Prostate gland (tissue), 2 donors: ENCODE results near the gene TSPAN31. TPM values are rescaled to one million over a fixed set of nuclear protein-coding genes. Genes with fewer than 3 reads are reported as not detected.
A peak's percentile ranks its signal among the peaks of the same experiment; 100 is the strongest.

Source experiments
- DNase-seq: peaks from one replicate; pipeline ENCODE4 v3.0.0-alpha.2; 2019; ENCODE audit warnings: low spot score
- H3K27ac ChIP-seq, 2 donors: fragments of 200-600 bp; sonication (generic); 2 replicates each; pipeline ENCODE4 v1.5.1; 2017 to 2019
- H3K27me3 ChIP-seq: fragments of 200-600 bp; sonication (generic); replicated peaks from 2 replicates; pipeline ENCODE4 v1.5.1; 2019; ENCODE audit not compliant: insufficient read depth
- H3K36me3 ChIP-seq, 2 donors: fragments of 200-600 bp; sonication (generic); 1 replicate in 1 of 2; 2 replicates in 1 of 2; pipeline versions ENCODE4 v1.5.1 to v1.8.1; 2017 to 2019
- H3K4me1 ChIP-seq: fragments of 200-600 bp; sonication (generic); replicated peaks from 2 replicates; pipeline ENCODE4 v1.5.1; 2019
- H3K4me3 ChIP-seq, 2 donors: fragments of 200-600 bp; sonication (generic); 2 replicates each; pipeline ENCODE4 v1.5.1; 2017 to 2019
- H3K9me3 ChIP-seq: fragments of 200-600 bp; sonication (generic); 2 replicates; pipeline ENCODE4 v1.5.1; 2017
- CTCF ChIP-seq, 4 experiments: fragments of 200-600 bp in 2 of 4; fragments of 450-650 bp in 2 of 4; sonication (generic) in 2 of 4; IDR thresholded peaks; 1 replicate in 3 of 4; 2 replicates in 1 of 4; pipeline ENCODE4 v1.5.1; 2016 to 2019; ENCODE audit warnings: antibody characterized with exemption in 4 of 4, mild to moderate bottlenecking in 2 of 4, moderate library complexity in 2 of 4
- POLR2A ChIP-seq: fragments of 450-650 bp; IDR thresholded peaks from one replicate; pipeline ENCODE4 v1.6.1; 2016; ENCODE audit warnings: antibody characterized with exemption, mild to moderate bottlenecking
- POLR2AphosphoS5 ChIP-seq: sonication (generic); formaldehyde crosslinking; IDR thresholded peaks from one replicate; pipeline ENCODE4 v1.6.1; 2017; ENCODE audit warnings: antibody characterized with exemption
- WGBS: methylation state at CpG from one replicate; pipeline ENCODE4 v1.1.5; 2018; 5-methylcytosine and 5-hydroxymethylcytosine counted together
- intact Hi-C: fragments of 100-400 bp; cut with DNase I; formaldehyde crosslinking; loops from one replicate; pipeline ENCODE4 v1.14.2; 2022
- total RNA-seq, 2 donors: library from RNA; depleted of rRNA; stranded (reverse); fragments of >200 nt; gene quantifications; one replicate each; pipeline ENCODE4 v1.1.0, GENCODE V29; 2016

Gene TSPAN31
- total RNA-seq, 2 donors from 2014 or later: 40.4 to 127 TPM

- H3K4me3 ChIP-seq: peak overlapping the region; percentile 42 to 51
- H3K9me3 ChIP-seq: no peaks in the 10 kb centered on the region
- peak overlapping the region; percentile 32 to 51 for H3K27ac ChIP-seq
- WGBS: 13% methylated on average over 53 of the region's 79 CpGs
- H3K27me3 ChIP-seq: no peaks in the 10 kb centered on the region
- no peaks in the 10 kb centered on the region for H3K4me1 ChIP-seq
- intact Hi-C loops: no loop called here
- TF ChIP-seq CTCF (IDR thresholded peaks at IDR 0.05) (peak; percentile 24 to 72 (median 56)), POLR2A (no peak)
- peaks cover 0 to under 1% of the 10 kb centered on the region in 2 donors for H3K36me3 ChIP-seq
- DNase-seq: peak; percentile 73
Observed at GRCh38 chr12:57726151-57726883, 18.5 kb upstream of the TSPAN31 start.

- intact Hi-C loops: no loop called here
- Histone ChIP-seq H3K4me1 (no peaks in the 10 kb centered on the region), H3K27me3 (no peaks in the 10 kb centered on the region), H3K4me3 (peak overlapping the region; percentile 42 to 51), H3K9me3 (no peaks in the 10 kb centered on the region), H3K36me3 (no peaks in the 10 kb centered on the region), H3K27ac (peak overlapping the region; percentile 32 to 51)
- no peak for DNase-seq
- WGBS: 25% methylated on average over 72 of the region's 76 CpGs
- no peak for TF ChIP-seq POLR2AphosphoS5
- TF ChIP-seq POLR2A: no peak
- peak in 2 of 4 experiments; percentile 44 to 45 for TF ChIP-seq CTCF (IDR thresholded peaks at IDR 0.05)
Observed at GRCh38 chr12:57726884-57727757, 17.7 kb upstream of the TSPAN31 start.

GRCh38 chr12:57727758-57728395 is 17.0 kb upstream of the TSPAN31 start:
- no peaks in the 10 kb centered on the region for H3K9me3 ChIP-seq
- WGBS: 49% methylated on average over 21 of the region's 21 CpGs
- intact Hi-C loops: no loop called here
- H3K27me3 ChIP-seq: no peaks in the 10 kb centered on the region
- H3K27ac ChIP-seq: no peak overlapping the region
- DNase-seq: no peak
- H3K4me3 ChIP-seq: no peak overlapping the region
- no peak for TF ChIP-seq POLR2A
- TF ChIP-seq CTCF (IDR thresholded peaks at IDR 0.05): no peak
- TF ChIP-seq POLR2AphosphoS5: no peak
- no peaks in the 10 kb centered on the region for H3K4me1 ChIP-seq
- no peaks in the 10 kb centered on the region for H3K36me3 ChIP-seq

- no peak for DNase-seq
- no peak for TF ChIP-seq POLR2AphosphoS5
- TF ChIP-seq CTCF (IDR thresholded peaks at IDR 0.05): no peak
- no peak for TF ChIP-seq POLR2A
- Histone ChIP-seq H3K9me3 (no peaks in the 10 kb centered on the region), H3K27ac (no peak overlapping the region), H3K27me3 (no peaks in the 10 kb centered on the region), H3K4me1 (no peaks in the 10 kb centered on the region), H3K36me3 (no peaks in the 10 kb centered on the region), H3K4me3 (no peak overlapping the region)
- intact Hi-C loops: no loop called here
- 43% methylated on average over 5 of the region's 5 CpGs for WGBS
Observed at GRCh38 chr12:57729321-57729844, 15.5 kb upstream of the TSPAN31 start.
